ENCODE data around the gene CYP4F22. TPM values are rescaled to one million over a fixed set of nuclear protein-coding genes. Genes with fewer than 3 reads are reported as not detected.

CYP4F22 gene
- total and polyA plus RNA-seq, 9 of the 15 experiments (the other 6 are each of a cell fraction or from before 2014, with no cell fraction given) = not detected

DNA sequence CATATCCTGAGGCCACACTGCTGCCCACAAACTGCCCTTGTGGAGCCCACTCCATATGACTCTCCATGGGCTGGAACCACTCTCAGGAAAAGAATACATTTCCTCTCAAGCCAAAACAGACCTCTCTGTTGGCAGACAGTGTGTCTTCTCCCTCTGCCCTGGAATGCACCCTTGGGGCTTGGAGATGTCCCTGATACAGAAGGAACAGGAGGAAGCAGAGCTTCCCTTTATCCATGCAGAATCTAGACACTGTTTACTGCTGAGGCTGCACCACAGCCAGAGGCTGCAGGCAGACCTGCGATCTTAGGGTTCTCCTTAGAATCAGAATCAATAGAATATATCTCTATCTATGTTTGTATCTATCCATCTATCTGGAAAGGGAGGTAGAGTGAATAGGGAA, 79.9 kb downstream of the CYP4F22 start (continued):
- TF ChIP-seq TRIM24 (IDR thresholded peaks at IDR 0.05) (no peak), ATF7 (IDR thresholded peaks at IDR 0.05) (no peak)
- TF ChIP-seq, protein P1, sequence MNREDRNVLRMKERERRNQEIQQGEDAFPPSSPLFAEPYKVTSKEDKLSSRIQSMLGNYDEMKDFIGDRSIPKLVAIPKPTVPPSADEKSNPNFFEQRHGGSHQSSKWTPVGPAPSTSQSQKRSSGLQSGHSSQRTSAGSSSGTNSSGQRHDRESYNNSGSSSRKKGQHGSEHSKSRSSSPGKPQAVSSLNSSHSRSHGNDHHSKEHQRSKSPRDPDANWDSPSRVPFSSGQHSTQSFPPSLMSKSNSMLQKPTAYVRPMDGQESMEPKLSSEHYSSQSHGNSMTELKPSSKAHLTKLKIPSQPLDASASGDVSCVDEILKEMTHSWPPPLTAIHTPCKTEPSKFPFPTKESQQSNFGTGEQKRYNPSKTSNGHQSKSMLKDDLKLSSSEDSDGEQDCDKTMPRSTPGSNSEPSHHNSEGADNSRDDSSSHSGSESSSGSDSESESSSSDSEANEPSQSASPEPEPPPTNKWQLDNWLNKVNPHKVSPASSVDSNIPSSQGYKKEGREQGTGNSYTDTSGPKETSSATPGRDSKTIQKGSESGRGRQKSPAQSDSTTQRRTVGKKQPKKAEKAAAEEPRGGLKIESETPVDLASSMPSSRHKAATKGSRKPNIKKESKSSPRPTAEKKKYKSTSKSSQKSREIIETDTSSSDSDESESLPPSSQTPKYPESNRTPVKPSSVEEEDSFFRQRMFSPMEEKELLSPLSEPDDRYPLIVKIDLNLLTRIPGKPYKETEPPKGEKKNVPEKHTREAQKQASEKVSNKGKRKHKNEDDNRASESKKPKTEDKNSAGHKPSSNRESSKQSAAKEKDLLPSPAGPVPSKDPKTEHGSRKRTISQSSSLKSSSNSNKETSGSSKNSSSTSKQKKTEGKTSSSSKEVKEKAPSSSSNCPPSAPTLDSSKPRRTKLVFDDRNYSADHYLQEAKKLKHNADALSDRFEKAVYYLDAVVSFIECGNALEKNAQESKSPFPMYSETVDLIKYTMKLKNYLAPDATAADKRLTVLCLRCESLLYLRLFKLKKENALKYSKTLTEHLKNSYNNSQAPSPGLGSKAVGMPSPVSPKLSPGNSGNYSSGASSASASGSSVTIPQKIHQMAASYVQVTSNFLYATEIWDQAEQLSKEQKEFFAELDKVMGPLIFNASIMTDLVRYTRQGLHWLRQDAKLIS (CRISPR knock-in tag; IDR thresholded peaks at IDR 0.05) = no peak

DNA sequence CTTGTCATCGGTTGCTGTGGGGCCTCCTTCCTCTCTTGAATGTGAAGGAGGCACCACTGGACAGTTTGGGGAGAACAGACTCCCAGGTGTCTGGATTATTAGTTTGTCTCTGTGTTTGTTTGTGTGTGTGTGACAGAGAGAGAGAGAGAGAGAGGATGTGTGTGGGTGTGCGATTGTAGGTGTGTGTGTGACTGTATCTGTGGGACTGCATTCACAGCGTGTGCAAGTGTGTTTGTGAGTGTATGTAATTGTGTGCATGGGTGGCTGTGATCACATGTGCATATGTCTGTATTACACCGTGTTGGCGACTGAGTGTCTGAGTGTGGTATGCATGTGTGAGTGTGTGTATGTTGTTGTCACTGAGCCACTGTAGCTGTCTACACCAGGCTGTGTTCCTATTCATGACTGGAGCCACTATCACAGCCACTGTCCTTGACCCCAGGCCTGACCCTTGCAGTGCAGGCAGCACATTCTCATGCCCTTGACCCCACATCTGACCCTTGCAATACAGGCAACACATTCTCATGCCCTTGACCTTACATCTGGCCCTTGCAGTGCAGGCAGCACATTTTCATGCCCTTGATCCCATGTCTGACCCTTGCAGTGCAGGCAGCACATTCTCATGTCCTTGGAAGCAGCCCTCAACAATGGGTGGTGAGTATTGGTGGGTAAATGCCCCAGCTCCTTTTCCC, 81.6 kb downstream of the CYP4F22 start:
- ChIA-PET POLR2A (no interaction called here), CTCF (ENCODE audit: low intra/inter-chr PET ratio) (no interaction called here)
- H3K4me3 ChIP-seq = no peak overlapping the region
- H3K36me3 ChIP-seq (ENCODE audit: control insufficient read depth, insufficient read depth, low read length) = no peaks in the 10 kb centered on the region
- H3K9me3 ChIP-seq (replicated peaks; ENCODE audit: control insufficient read depth, insufficient read depth, low read depth, low read length) = no peaks in the 10 kb centered on the region
- in situ Hi-C loops (cut with MboI) = no loop called here
- H3K4me2 ChIP-seq (ENCODE audit: insufficient read depth, low read length) = no peak overlapping the region
- intact Hi-C loops (cut with micrococcal nuclease) = no loop called here
- TF ChIP-seq ESRRA (IDR thresholded peaks at IDR 0.05; ENCODE audit: borderline replicate concordance, low read depth) (peak; percentile 21; the same call in 1 of the 2 replicates), SMARCA5 (IDR thresholded peaks at IDR 0.05) (no peak)
- TF ChIP-seq, protein P2, sequence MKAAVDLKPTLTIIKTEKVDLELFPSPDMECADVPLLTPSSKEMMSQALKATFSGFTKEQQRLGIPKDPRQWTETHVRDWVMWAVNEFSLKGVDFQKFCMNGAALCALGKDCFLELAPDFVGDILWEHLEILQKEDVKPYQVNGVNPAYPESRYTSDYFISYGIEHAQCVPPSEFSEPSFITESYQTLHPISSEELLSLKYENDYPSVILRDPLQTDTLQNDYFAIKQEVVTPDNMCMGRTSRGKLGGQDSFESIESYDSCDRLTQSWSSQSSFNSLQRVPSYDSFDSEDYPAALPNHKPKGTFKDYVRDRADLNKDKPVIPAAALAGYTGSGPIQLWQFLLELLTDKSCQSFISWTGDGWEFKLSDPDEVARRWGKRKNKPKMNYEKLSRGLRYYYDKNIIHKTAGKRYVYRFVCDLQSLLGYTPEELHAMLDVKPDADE (conservative IDR thresholded peaks at IDR 0.05; ENCODE audit: control insufficient read depth, low read depth, low read length) = no peak
- H3K27ac ChIP-seq (ENCODE audit: extremely low read depth, low read depth, low read length) = no peak overlapping the region
- 14% methylated on average over 5 of the region's 5 CpGs for WGBS (ENCODE audit: insufficient coverage, low coverage, missing lambda C conversion rate)
- H3K9me1 ChIP-seq (ENCODE audit: control insufficient read depth, insufficient read depth, low read length) = no peaks in the 10 kb centered on the region
- DNase-seq (ENCODE audit: extremely low read depth in 1 of 4, low spot score in 3 of 4) (no peak), ATAC-seq (no peak), FAIRE-seq (no peak)
- no peak overlapping the region for H2AFZ ChIP-seq (ENCODE audit: low read depth, low read length)
- peaks cover 3 to 12% of the 10 kb centered on the region in 2 experiments; a peak in 3 of 5 replicates for H3K27me3 ChIP-seq (ENCODE audit: control insufficient read depth in 2 of 2, insufficient read depth in 2 of 2, low read length in 2 of 2)
- H3K9ac ChIP-seq (ENCODE audit: insufficient read depth in 1 of 2, low read depth in 2 of 2, low read length in 2 of 2) = no peak overlapping the region
- H4K20me1 ChIP-seq (replicated peaks; ENCODE audit: control insufficient read depth, insufficient read depth, low read length) = peaks cover 2% of the 10 kb centered on the region; the same call in 1 of the 2 replicates
- H3K4me1 ChIP-seq (replicated peaks in 1 of 2; ENCODE audit: control insufficient read depth in 2 of 2, insufficient read depth in 2 of 2, low read length in 2 of 2) = no peaks in the 10 kb centered on the region
- no TSS peak for BruUV-seq (replicated peaks)
- H3K79me2 ChIP-seq (ENCODE audit: control insufficient read depth, insufficient read depth, low read length) = no peaks in the 10 kb centered on the region

All from K562 (cell line).